Measurements from ENCODE around the gene ARPC1A. TPM values are rescaled to one million over a fixed set of nuclear protein-coding genes. Genes with fewer than 3 reads are reported as not detected.
"Not testable (repeated sequence)": the region's sequence is repeated elsewhere in the genome, so short reads cannot be mapped to it uniquely, and the experiment has no call there.

The ARPC1A gene
- total and polyA plus RNA-seq, 4 experiments from 2014 or later = 46.2 to 64.2 (median 50.3) TPM

DNA sequence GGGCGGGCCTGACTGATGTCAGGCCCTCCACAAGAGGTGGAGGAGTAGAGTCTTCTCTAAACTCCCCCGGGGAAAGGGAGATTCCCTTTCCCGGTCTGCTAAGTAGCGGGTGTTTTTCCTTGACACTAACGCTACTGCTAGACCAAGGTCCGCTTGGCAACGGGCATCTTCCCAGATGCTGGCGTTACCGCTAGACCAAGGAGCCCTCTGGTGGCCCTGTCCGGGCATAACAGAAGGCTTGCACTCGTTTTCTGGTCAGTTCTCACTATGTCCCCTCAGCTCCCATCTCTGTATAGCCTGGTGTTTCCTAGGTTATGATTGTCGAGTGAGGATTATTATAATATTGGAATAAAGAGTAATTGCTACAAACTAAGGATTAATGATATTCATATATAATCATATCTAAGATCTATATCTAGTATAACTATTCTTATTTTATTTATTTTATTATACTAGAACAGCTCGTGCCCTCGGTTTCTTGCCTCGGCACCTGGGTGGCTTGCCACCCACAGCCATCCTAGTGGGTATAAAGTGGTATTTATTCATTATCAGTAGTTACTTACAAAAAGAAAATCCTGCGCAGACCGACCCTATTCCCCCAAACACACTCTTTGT, 89.9 kb downstream of the ARPC1A start:
- H3K27ac Mint-ChIP-seq = peak overlapping the region in 3 of 7 donors; percentile 42 to 75 (median 48)
- H3K36me3 ChIP-seq (ENCODE audit: insufficient read depth, low read length) = peaks cover 77% of the 10 kb centered on the region
- H3K27me3 Mint-ChIP-seq; H3K9me3 Mint-ChIP-seq; POLR2A ChIA-PET (ENCODE audit: partially characterized antibody); H3K9me3 ChIP-seq (ENCODE audit: control insufficient read depth in 1 of 2, low read length in 2 of 2); H3K27ac ChIP-seq (ENCODE audit: low read depth, low read length); H3K27me3 ChIP-seq (ENCODE audit: insufficient read depth, low read length); H3K4me3 Mint-ChIP-seq; H3K4me1 ChIP-seq (ENCODE audit: insufficient read depth, low read length); intact Hi-C loops (cut with micrococcal nuclease); H3K4me3 ChIP-seq (ENCODE audit: low read length in 2 of 2); DNase-seq: not testable (repeated sequence)
- CTCF ChIA-PET (ENCODE audit: partially characterized antibody) = interaction anchor here (0.8 to 2.6 kb wide), 6 partner anchors 23 to 60 kb away, joined by 3 to 14 read pairs (median 3); no protein-coding TSS in a partner anchor
- H3K36me3 Mint-ChIP-seq = peaks cover 43 to 74% of the 10 kb centered on the region in 2 donors
- peaks cover 5 to 25% (median 12%) of the 10 kb centered on the region in 4 donors for H3K4me1 Mint-ChIP-seq

Other genes starting within 250 kb of the ARPC1A start
- 10 to 100 TPM; 21.4 to 23.2 TPM for gene SMURF1, start 181.8 kb upstream of the ARPC1A start, total RNA-seq
- gene SMURF1, start 181.8 kb upstream of the ARPC1A start, polyA plus RNA-seq = 1 to 10 TPM in 1 of 2 donors, under 1 TPM in 1; 0.88 to 4.3 TPM
- gene KPNA7, start 117.8 kb upstream of the ARPC1A start, total RNA-seq = not detected
- gene KPNA7, start 117.8 kb upstream of the ARPC1A start, polyA plus RNA-seq = not detected
- not detected for gene MYH16, start 53.1 kb upstream of the ARPC1A start, total RNA-seq
- not detected for gene MYH16, start 53.1 kb upstream of the ARPC1A start, polyA plus RNA-seq
- gene ARPC1B, start 48.8 kb downstream of the ARPC1A start, total RNA-seq = 100 to 1,000 TPM; 188 to 191 TPM
- 100 to 1,000 TPM; 862 to 906 TPM for gene ARPC1B, start 48.8 kb downstream of the ARPC1A start, polyA plus RNA-seq
- 10 to 100 TPM; 66.0 to 67.0 TPM for gene PDAP1, start 82.7 kb downstream of the ARPC1A start, total RNA-seq
- gene PDAP1, start 82.7 kb downstream of the ARPC1A start, polyA plus RNA-seq = 10 to 100 TPM; 21.5 to 27.7 TPM
- 10 to 100 TPM; 60.0 to 61.3 TPM for gene BUD31, start 83.1 kb downstream of the ARPC1A start, total RNA-seq
- 100 to 1,000 TPM; 163 to 175 TPM for gene BUD31, start 83.1 kb downstream of the ARPC1A start, polyA plus RNA-seq
- 1 to 10 TPM; 7.4 to 7.7 TPM for gene PTCD1, start 112.9 kb downstream of the ARPC1A start, total RNA-seq
- gene PTCD1, start 112.9 kb downstream of the ARPC1A start, polyA plus RNA-seq = 1 to 10 TPM in 1 of 2 donors, under 1 TPM in 1; 1.00 to 4.0 TPM
- gene CPSF4, start 113.0 kb downstream of the ARPC1A start, total RNA-seq = 10 to 100 TPM; 49.2 to 54.7 TPM
- gene CPSF4, start 113.0 kb downstream of the ARPC1A start, polyA plus RNA-seq = 10 to 100 TPM; 21.9 to 26.8 TPM
- 100 to 1,000 TPM; 155 to 160 TPM for gene ATP5MF, start 140.3 kb downstream of the ARPC1A start, total RNA-seq
- gene ATP5MF, start 140.3 kb downstream of the ARPC1A start, polyA plus RNA-seq = 100 to 1,000 TPM; 371 to 438 TPM
- gene ZNF789, start 147.0 kb downstream of the ARPC1A start, total RNA-seq = 10 to 100 TPM; 20.8 to 21.2 TPM
- 1 to 10 TPM; 7.6 to 8.2 TPM for gene ZNF789, start 147.0 kb downstream of the ARPC1A start, polyA plus RNA-seq
- 10 to 100 TPM; 85.7 to 88.6 TPM for gene ZNF394, start 174.4 kb downstream of the ARPC1A start, total RNA-seq
- 10 to 100 TPM; 64.5 to 85.6 TPM for gene ZNF394, start 174.4 kb downstream of the ARPC1A start, polyA plus RNA-seq
- 1 to 10 TPM; 8.8 to 9.3 TPM for gene ZKSCAN5, start 178.8 kb downstream of the ARPC1A start, total RNA-seq
- 1 to 10 TPM; 2.5 to 7.0 TPM for gene ZKSCAN5, start 178.8 kb downstream of the ARPC1A start, polyA plus RNA-seq
- gene FAM200A, start 226.2 kb downstream of the ARPC1A start, total RNA-seq = 10 to 100 TPM; 12.9 to 13.0 TPM
- 1 to 10 TPM; 1.6 to 5.9 TPM for gene FAM200A, start 226.2 kb downstream of the ARPC1A start, polyA plus RNA-seq
- 100 to 1,000 TPM; 137 to 150 TPM for gene ZNF655, start 232.7 kb downstream of the ARPC1A start, total RNA-seq
- gene ZNF655, start 232.7 kb downstream of the ARPC1A start, polyA plus RNA-seq = 10 to 100 TPM; 66.8 to 74.0 TPM

All from CD4-positive, alpha-beta memory T cell (primary cell).